NT2/D1 (cell line): ENCODE data around the gene SND1.

Source experiments
- DNase-seq: peaks from one replicate; pipeline ENCODE4 v3.0.0-alpha.2; 2011; ENCODE audit warnings: low read depth, low spot score
- H3K27me3 ChIP-seq: 2 replicates; pipeline ENCODE4 v1.6.0; 2011; ENCODE audit warnings: mild to moderate bottlenecking; ENCODE audit not compliant: insufficient read length, insufficient read depth
- H3K36me3 ChIP-seq: 2 replicates; pipeline ENCODE4 v1.6.1; 2011; ENCODE audit warnings: mild to moderate bottlenecking, low read length, mixed read lengths; ENCODE audit not compliant: insufficient read depth, insufficient read length
- H3K4me1 ChIP-seq: 2 replicates; pipeline ENCODE4 v1.5.1; 2011; ENCODE audit not compliant: insufficient read depth, insufficient read length
- H3K4me3 ChIP-seq: 2 replicates; pipeline ENCODE4 v1.5.1; 2011; ENCODE audit warnings: low read depth; ENCODE audit not compliant: insufficient read length
- H3K9ac ChIP-seq: 2 replicates; pipeline ENCODE4 v1.6.0; 2011; ENCODE audit warnings: low read depth; ENCODE audit not compliant: insufficient read length
- H3K9me3 ChIP-seq: 2 replicates; pipeline ENCODE4 v1.5.1; 2011; ENCODE audit warnings: mild to moderate bottlenecking, low read length; ENCODE audit not compliant: insufficient read depth
- SUZ12 ChIP-seq: IDR thresholded peaks from 2 replicates; pipeline ENCODE4 v1.6.1; 2011; ENCODE audit not compliant: insufficient read length, insufficient read depth; ENCODE audit errors: extremely low read depth
- YY1 ChIP-seq: IDR thresholded peaks from 2 replicates; pipeline ENCODE4 v1.6.1; 2011; ENCODE audit not compliant: insufficient read length, insufficient read depth
- ZNF274 ChIP-seq: IDR thresholded peaks from 2 replicates; pipeline ENCODE4 v1.6.1; 2011; ENCODE audit warnings: mild to moderate bottlenecking, low read depth, low read length

Gene SND1

GRCh38 chr7:127677433-127678230 is 25.6 kb downstream of the SND1 start:
- no peak overlapping the region for H3K9ac ChIP-seq
- no peak for DNase-seq
- peaks cover 33% of the 10 kb centered on the region for H3K36me3 ChIP-seq
- H3K4me3 ChIP-seq: no peak overlapping the region
- H3K27me3 ChIP-seq: no peaks in the 10 kb centered on the region
- no peaks in the 10 kb centered on the region for H3K4me1 ChIP-seq
- H3K9me3 ChIP-seq: no peaks in the 10 kb centered on the region
- TF ChIP-seq ZNF274 (no peak), SUZ12 (no peak), YY1 (no peak)

GRCh38 chr7:127678337-127678736 is 26.3 kb downstream of the SND1 start:
- no peak for DNase-seq
- Histone ChIP-seq H3K36me3 (peaks cover 33% of the 10 kb centered on the region), H3K27me3 (no peaks in the 10 kb centered on the region), H3K9ac (no peak overlapping the region), H3K9me3 (no peaks in the 10 kb centered on the region), H3K4me1 (no peaks in the 10 kb centered on the region), H3K4me3 (no peak overlapping the region)
- no peak for TF ChIP-seq ZNF274
- TF ChIP-seq YY1: no peak

DNA sequence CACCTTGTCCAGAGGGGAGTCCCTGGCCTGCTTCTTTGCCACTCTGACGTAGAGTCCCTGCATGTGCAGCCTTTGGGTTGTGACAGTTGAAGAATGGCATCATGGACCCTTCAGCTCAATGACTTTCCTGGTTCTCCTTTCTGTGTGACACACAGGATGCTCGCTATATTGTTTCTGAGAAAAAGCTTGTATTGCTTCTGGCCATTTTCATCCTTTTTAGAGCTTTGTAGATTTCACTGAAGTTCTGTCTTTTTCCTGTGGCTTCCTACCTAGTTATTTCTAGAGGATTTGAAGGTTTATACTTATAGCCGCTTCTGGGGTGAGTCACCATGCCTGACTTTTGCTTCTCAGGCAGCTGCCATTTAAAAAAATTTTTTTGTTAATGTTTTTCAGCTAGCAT is 27.0 kb downstream of the SND1 start:
- H3K27me3 ChIP-seq: no peaks in the 10 kb centered on the region
- TF ChIP-seq SUZ12: no peak
- H3K4me1 ChIP-seq: no peaks in the 10 kb centered on the region
- H3K9me3 ChIP-seq: no peaks in the 10 kb centered on the region
- H3K36me3 ChIP-seq: peaks cover 33% of the 10 kb centered on the region
- DNase-seq: no peak
- H3K4me3 ChIP-seq: no peak overlapping the region
- no peak overlapping the region for H3K9ac ChIP-seq

- H3K9ac ChIP-seq: no peak overlapping the region
- H3K27me3 ChIP-seq: no peaks in the 10 kb centered on the region
- H3K9me3 ChIP-seq: no peaks in the 10 kb centered on the region
- no peak for TF ChIP-seq YY1
- TF ChIP-seq SUZ12: no peak
- TF ChIP-seq ZNF274: no peak
- DNase-seq: no peak
- no peaks in the 10 kb centered on the region for H3K4me1 ChIP-seq
- peaks cover 28% of the 10 kb centered on the region for H3K36me3 ChIP-seq
- H3K4me3 ChIP-seq: no peak overlapping the region
Observed at GRCh38 chr7:127680983-127681382, 29.0 kb downstream of the SND1 start.

GRCh38 chr7:127682140-127682539 is 30.1 kb downstream of the SND1 start:
- H3K9ac ChIP-seq: no peak overlapping the region
- H3K4me3 ChIP-seq: no peak overlapping the region
- H3K27me3 ChIP-seq: no peaks in the 10 kb centered on the region
- no peaks in the 10 kb centered on the region for H3K4me1 ChIP-seq
- no peak for TF ChIP-seq SUZ12
- no peak for TF ChIP-seq ZNF274
- no peak for TF ChIP-seq YY1
- DNase-seq: no peak
- H3K9me3 ChIP-seq: no peaks in the 10 kb centered on the region
- H3K36me3 ChIP-seq: peaks cover 27% of the 10 kb centered on the region

GRCh38 chr7:127683776-127684681 is 32.0 kb downstream of the SND1 start:
- Histone ChIP-seq H3K4me1 (no peaks in the 10 kb centered on the region), H3K36me3 (peaks cover 32% of the 10 kb centered on the region), H3K27me3 (no peaks in the 10 kb centered on the region), H3K9ac (no peak overlapping the region), H3K4me3 (no peak overlapping the region), H3K9me3 (no peaks in the 10 kb centered on the region)
- peak; percentile 62 for DNase-seq
- TF ChIP-seq YY1: no peak
- TF ChIP-seq SUZ12: no peak
- no peak for TF ChIP-seq ZNF274

- Histone ChIP-seq H3K4me3 (no peak overlapping the region), H3K9ac (no peak overlapping the region), H3K36me3 (peaks cover 70% of the 10 kb centered on the region), H3K4me1 (no peaks in the 10 kb centered on the region), H3K9me3 (no peaks in the 10 kb centered on the region), H3K27me3 (no peaks in the 10 kb centered on the region)
- TF ChIP-seq YY1: no peak
- TF ChIP-seq SUZ12: no peak
- TF ChIP-seq ZNF274: no peak
- no peak for DNase-seq
Observed at GRCh38 chr7:127689194-127689772, 37.3 kb downstream of the SND1 start.
